Upper lobe of right lung (tissue), 1 donor: ENCODE measurements around the gene LDLRAD3. TPM values are rescaled to one million over a fixed set of nuclear protein-coding genes. Genes with fewer than 3 reads are reported as not detected.
A peak's percentile ranks its signal among the peaks of the same experiment; 100 is the strongest.

Experiments used
- ATAC-seq: fragments of 200-7000 bp; cut with Tn5 transposase; one replicate; pipeline ENCODE4 v1.9.1; 2020; ENCODE audit warnings: mild to moderate bottlenecking, moderate library complexity
- DNase-seq: peaks from one replicate; pipeline ENCODE4 v3.0.0-alpha.2; 2020
- H3K27ac ChIP-seq: fragments of 200-600 bp; one replicate; pipeline ENCODE4 v1.8.0; 2022
- H3K27me3 ChIP-seq: fragments of 200-600 bp; one replicate; pipeline ENCODE4 v1.8.0; 2022; ENCODE audit warnings: mild to moderate bottlenecking
- H3K36me3 ChIP-seq: fragments of 200-600 bp; one replicate; pipeline ENCODE4 v1.8.0; 2022
- H3K4me1 ChIP-seq: fragments of 200-600 bp; one replicate; pipeline ENCODE4 v1.8.0; 2022
- H3K4me3 ChIP-seq: fragments of 200-600 bp; one replicate; pipeline ENCODE4 v1.8.0; 2022; ENCODE audit warnings: mild to moderate bottlenecking
- H3K9me3 ChIP-seq: fragments of 200-600 bp; one replicate; pipeline ENCODE4 v1.8.0; 2022
- CTCF ChIP-seq: fragments of 200-600 bp; IDR thresholded peaks from one replicate; pipeline ENCODE4 v1.8.0; 2022; ENCODE audit warnings: antibody characterized with exemption
- intact Hi-C: fragments of 100-400 bp; cut with DNase I; formaldehyde crosslinking; loops from one replicate; pipeline ENCODE4 v1.11.0; 2022
- long read RNA-seq: library from polyadenylated mRNA; unstranded; transcript quantifications from one replicate; pipeline ENCODE4 v2.0.0, GENCODE V29; 2021
- total RNA-seq: library from RNA; stranded (reverse); fragmentation: NEBNext Ultra II Directional; extraction: Animal tissue kit (Norgen Biotek cat#: 25700); gene quantifications from one replicate; pipeline ENCODE4 v1.2.1, GENCODE V29; 2021
- donor health status: DM: no; HTN: yes; CAD: no; lungs with severe emphysema.

LDLRAD3 gene
- total RNA-seq, result 7.9 TPM
- long read RNA-seq, partial matches to known transcripts, result 10 of 16 reads
- long read RNA-seq, other reads (novel, unspliced or antisense), result 6 of 16 reads

GRCh38 chr11:35943713-35944502 is at the start of gene LDLRAD3:
TSS of gene LDLRAD3 (plus strand) at chr11:35944062. CDS start at chr11:35944099, 37 bp downstream.
- H3K36me3 ChIP-seq, result no peaks in the 10 kb centered on the region
- intact Hi-C loops, result no loop called here
- H3K9me3 ChIP-seq, result no peaks in the 10 kb centered on the region
- peaks cover 11% of the 10 kb centered on the region for H3K4me1 ChIP-seq
- DNase-seq (peak; percentile 89), ATAC-seq (peak; percentile 94)
- H3K27ac ChIP-seq, result peak within 1 kb of the TSS; percentile 55
- H3K4me3 ChIP-seq, result peak within 1 kb of the TSS; percentile 57
- H3K27me3 ChIP-seq, result no peaks in the 10 kb centered on the region
- no peak for TF ChIP-seq CTCF

GRCh38 chr11:35897019-35897418 is 46.8 kb upstream of the LDLRAD3 start:
- no peak for TF ChIP-seq CTCF
- H3K27me3 ChIP-seq, result no peaks in the 10 kb centered on the region
- H3K36me3 ChIP-seq, result no peaks in the 10 kb centered on the region
- no peak for DNase-seq
- intact Hi-C loops, result no loop called here
- no peak for ATAC-seq
- no peak overlapping the region for H3K4me3 ChIP-seq
- H3K27ac ChIP-seq, result no peak overlapping the region
- H3K4me1 ChIP-seq, result no peaks in the 10 kb centered on the region
- peaks cover 2% of the 10 kb centered on the region for H3K9me3 ChIP-seq

- peaks cover 6% of the 10 kb centered on the region for H3K4me1 ChIP-seq
- no peak for TF ChIP-seq CTCF
- intact Hi-C loops, result no loop called here
- H3K27ac ChIP-seq, result no peak overlapping the region
- DNase-seq, result no peak
- H3K9me3 ChIP-seq, result peaks cover 13% of the 10 kb centered on the region
- H3K27me3 ChIP-seq, result no peaks in the 10 kb centered on the region
- no peak for ATAC-seq
- H3K36me3 ChIP-seq, result no peaks in the 10 kb centered on the region
- no peak overlapping the region for H3K4me3 ChIP-seq
Observed at GRCh38 chr11:35902961-35903360, 40.9 kb upstream of the LDLRAD3 start.

GRCh38 chr11:35905646-35906276 is 38.1 kb upstream of the LDLRAD3 start:
- no peak for DNase-seq
- Histone ChIP-seq H3K36me3 (no peaks in the 10 kb centered on the region), H3K27ac (no peak overlapping the region), H3K27me3 (no peaks in the 10 kb centered on the region), H3K4me1 (peaks cover 11% of the 10 kb centered on the region), H3K4me3 (no peak overlapping the region), H3K9me3 (peaks cover 13% of the 10 kb centered on the region)
- ATAC-seq, result no peak
- TF ChIP-seq CTCF, result no peak
- intact Hi-C loops, result no loop called here

GRCh38 chr11:35906277-35906661 is 37.6 kb upstream of the LDLRAD3 start:
- peaks cover 11% of the 10 kb centered on the region for H3K4me1 ChIP-seq
- intact Hi-C loops, result no loop called here
- H3K4me3 ChIP-seq, result no peak overlapping the region
- DNase-seq, result no peak
- H3K36me3 ChIP-seq, result no peaks in the 10 kb centered on the region
- TF ChIP-seq CTCF, result no peak
- no peak for ATAC-seq
- H3K27me3 ChIP-seq, result no peaks in the 10 kb centered on the region
- peaks cover 13% of the 10 kb centered on the region for H3K9me3 ChIP-seq
- H3K27ac ChIP-seq, result no peak overlapping the region
